ENCODE measurements around the gene SHROOM4.

- TF ChIP-seq CTCF (IDR thresholded peaks at IDR 0.05) (no peak), POLR2A (IDR thresholded peaks at IDR 0.05) (no peak)
Measured at GRCh38 chrX:50684871-50685270, 129.1 kb downstream of the SHROOM4 start.

All from lower leg skin (tissue), 3 donors.